SK-N-MC (cell line): ENCODE measurements around the gene DDAH1.

Experiments
- EZH2 ChIP-seq: fragments of 200-600 bp; sonication (generic); IDR thresholded peaks from one replicate; pipeline ENCODE4 v1.6.1; 2017; ENCODE audit warnings: antibody characterized with exemption
- FOXP2 ChIP-seq: optimal IDR thresholded peaks from 2 replicates; pipeline ENCODE3; 2011; ENCODE audit warnings: mild to moderate bottlenecking, moderate library complexity; ENCODE audit not compliant: insufficient read depth; ENCODE audit errors: extremely low read length, control extremely low read depth
- POLR2AphosphoS5 ChIP-seq: IDR thresholded peaks from 2 replicates; pipeline ENCODE4 v1.6.1; 2012; ENCODE audit warnings: mild to moderate bottlenecking, low read depth, low read length, borderline replicate concordance

- TF ChIP-seq POLR2AphosphoS5: no peak
- TF ChIP-seq EZH2: no peak
- no peak for TF ChIP-seq FOXP2
Observed at GRCh38 chr1:85379203-85380136, 85.5 kb downstream of the DDAH1 start.
